ENCODE measurements around the gene FAM72C.
"Not testable (repeated sequence)": the region's sequence is repeated elsewhere in the genome, so short reads cannot be mapped to it uniquely, and the experiment has no call there.

The FAM72C gene

DNA sequence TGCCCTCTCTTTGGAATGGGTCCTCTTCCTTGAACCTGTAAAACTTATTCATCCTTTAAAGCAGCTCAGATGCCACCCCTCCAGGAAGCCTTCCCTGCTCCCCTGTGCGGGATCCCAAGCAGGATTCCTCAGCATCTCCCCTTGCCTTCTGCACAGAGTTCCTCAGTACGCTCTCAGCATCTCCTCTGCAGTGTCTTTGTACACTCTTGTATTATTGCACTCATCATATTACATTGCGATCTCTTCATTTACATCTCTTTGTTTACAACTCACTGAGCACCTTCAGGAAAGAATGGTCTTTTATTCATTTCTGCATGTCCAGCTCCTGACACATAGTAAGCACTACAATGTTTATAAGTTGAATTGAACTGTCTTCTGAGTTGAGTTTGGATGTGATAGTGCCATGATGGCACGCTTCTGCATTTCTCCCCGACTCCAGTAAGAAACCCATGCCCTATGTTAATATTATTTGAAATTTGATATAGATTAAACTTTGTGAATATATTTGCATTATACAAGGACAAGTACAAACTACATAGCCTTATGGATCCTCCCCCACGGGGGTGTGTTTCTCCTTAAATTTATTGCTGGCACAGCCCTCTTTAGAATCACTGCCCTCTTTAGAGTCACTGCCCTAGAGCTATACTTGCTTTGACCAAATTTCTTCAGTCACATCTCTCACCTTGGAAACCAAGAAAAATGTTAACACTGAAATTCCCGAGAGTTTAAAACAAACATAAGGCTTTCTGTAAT lies 13.1 kb upstream of the FAM72C start:
- DNase-seq: not testable (repeated sequence)

DNA sequence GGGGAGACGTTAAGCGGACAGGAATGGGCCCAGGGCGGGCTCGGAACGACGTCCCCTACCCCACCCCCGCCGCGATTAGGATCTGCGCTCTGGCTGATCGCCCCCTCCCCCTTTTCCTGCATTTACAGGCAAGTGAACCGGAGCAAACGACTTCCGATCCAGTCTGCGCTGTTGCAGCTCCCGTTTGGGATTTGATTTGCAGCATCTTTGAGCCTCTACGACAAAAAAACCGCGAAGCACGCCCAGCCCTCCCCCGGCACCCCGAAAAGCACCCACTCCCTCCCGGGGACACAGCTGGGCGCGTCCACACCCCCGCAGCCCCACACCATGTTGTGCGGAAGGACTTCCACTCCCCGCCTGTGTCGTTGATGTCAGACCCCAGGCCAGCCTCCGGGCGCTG lies 2.6 kb upstream of the FAM72C start:
- DNase-seq: not testable (repeated sequence)

DNA sequence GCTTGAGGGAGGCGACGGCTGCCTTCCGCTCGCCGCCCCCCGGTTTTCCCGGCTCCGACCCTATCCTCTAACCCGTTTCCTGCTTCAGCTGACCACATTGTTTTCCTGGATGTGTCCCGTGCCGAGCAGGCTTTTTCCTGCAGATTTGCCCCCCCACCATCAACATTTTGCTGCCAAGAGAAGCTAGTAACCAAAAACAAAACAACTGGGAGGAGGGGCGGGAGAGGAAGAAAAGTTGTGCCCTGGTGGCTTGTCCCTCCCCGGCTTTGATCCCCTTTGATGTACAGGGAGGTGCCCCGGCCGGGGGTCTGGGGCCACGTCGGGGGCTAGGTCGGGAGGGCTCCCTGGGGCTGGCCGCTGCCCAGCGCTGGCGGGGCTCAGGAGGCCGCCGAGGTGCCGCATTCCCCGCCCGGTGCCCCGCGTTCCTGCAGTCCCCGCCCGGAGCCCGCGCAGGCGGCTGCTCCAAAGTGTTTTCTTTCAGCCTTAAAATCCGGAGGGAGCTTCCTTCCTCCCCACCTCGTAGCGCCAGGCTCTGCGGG lies 2.2 kb upstream of the FAM72C start:
- DNase-seq: not testable (repeated sequence)

DNA sequence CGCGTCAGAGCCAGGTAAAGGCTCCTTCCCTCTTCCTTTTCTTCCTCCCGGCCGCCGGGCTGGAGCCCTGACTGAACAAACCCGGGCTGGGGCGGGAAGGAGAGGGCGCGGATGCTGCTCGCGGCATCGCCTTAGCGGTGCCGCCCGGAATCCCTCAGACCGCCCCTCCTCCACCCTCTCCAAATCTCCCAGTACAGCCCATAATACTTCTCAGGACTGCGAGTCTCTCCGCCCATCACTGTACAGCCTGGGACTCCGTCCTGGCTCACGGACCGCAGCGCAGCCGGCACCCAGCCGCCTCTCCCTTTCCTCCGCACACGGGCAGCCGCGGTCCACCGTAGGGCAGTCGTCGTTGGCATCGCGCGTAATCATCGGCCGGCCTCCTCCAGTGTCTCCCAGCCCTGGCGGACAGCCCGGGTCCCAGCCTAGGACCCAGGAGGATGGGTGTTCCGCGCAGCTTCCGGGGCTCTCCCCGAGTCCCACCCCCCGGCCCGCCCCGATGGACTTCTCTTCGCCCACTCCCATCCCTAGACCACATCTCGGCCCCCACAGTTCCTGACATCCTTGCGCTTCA lies 1.1 kb upstream of the FAM72C start:
- DNase-seq: not testable (repeated sequence)

DNA sequence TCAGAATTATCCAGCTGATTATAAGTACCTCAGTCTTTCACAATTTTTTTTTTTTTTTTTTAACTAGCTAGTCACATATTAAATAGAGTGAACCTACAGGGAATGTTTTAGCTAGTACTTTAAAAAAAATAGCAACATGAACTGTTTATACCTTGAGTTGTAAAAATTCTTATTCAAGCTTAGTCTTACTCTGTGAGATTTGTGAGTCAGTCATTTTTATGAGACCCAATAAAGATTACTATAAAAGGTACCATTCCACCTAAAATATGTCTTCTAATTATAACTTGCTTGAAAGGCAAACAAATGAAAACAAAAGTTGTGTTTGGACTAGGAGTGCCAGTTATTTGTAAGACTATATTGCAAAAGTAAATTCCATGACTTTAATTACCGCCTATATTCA lies 5.9 kb downstream of the FAM72C start:
- DNase-seq: not testable (repeated sequence)

DNA sequence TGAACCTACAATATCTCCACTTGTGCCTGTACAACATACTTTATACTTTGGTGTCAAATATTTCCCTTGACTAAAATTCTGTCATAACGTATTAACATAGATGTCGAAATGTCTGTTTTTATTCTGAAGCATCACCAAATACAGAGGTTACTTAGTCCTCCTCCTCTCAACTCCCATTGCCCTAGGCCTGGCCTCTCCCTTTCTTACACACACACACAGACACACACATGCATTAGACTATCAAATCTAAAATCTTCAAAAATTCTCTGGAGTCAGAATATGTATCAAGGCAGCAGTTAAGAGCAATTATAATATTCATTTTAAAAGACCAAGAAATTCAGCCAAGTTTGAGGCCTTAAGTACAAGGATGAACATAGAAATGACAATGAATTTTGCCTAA lies 7.5 kb downstream of the FAM72C start:
- not testable (repeated sequence) for DNase-seq

DNA sequence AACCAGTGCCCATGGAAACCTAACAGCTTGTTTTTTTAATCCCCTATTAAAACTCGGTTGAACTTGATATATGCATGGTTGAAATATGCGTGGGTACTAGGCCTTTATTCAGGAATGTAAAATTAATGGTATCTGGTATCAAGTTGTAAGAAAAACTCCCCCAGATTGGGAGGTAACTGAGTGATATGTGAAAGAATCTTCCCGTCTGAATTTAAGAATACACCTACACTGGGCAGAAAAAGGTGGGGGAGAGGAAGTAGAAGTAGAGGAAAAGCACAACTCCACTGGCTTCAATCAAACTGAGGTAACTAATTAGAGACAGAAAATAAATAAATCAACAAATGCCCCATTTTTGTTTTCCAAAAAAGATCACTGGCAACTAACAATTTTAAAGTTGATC lies 15.9 kb downstream of the FAM72C start:
- not testable (repeated sequence) for DNase-seq

DNA sequence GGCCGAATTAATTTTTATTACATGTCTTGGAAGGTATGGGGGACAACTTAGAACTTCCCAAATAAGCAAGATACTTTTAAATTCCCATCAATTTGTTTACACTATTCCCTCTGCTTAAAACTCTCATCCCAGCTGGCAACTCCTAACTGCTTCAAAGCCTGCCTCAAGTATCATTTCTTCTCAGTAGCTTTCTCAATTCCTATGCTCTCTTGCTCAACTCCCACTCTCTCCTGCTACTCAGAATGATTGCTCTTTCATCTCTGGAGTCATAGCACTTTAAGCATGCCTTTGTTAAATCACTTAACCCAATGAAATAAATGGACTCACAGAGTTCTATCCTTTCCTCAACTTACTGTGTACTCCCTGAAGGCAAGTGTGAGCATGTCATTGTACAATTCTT lies 18.9 kb downstream of the FAM72C start:
- not testable (repeated sequence) for DNase-seq

DNA sequence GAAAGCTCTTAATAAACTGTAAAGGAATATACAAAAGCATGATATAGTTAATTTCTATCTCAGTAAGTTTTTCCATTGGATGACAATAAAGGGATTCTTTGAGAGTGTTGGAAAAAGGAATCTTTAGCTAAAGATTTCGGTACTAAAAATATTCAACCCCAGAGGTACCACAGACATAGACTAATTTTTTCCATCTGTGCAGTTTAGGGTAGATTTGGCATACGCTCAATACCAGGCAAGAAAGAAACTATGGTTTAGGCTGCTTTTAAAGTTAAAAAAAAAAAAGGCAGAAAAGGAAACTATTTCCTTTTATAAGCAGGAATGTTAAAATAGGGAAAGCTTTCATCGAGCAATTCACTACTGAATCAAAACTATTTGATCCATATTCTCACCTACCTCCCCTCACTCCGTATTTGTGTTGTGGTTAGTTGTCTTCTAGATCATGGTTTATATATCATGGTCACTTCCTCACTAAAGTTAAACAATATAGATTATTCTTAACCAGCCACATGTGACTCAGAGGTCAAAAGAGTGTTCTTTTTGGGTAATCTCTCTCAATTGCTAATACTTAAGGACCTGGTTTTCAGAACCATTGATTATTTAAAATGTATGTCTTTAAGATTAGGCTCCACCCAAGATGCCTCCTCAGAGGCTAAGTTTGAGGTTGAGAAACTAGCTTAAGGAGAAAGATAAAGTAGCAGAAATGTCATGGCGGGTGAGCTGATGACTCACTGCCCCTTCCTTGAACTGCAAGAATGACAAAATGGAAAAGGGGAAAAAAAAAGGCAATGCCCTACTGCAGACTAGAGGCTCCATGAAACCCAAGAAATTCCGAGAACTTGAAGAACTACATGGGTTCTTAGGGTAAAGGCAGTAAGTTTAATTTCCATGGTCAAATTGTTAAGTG lies 20.0 kb downstream of the FAM72C start:
- not testable (repeated sequence) for DNase-seq

DNA sequence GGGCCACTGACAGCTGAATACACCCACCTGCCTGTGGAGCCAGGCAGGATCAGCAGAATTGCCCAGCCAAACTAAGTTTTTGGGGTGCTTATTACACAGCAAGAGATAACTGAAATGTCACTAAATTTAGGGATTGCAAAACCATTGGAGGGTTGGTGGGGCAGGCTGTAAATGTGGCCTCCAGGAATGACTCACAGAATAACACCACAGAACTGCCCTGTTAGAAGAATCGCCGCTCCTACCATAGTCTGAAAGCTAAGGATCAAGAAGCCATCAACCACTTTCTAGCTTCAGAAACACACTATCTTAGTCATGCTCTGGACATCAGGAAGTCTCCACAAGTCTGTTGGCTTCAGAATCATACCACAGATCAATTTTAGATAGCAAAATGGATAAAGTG lies 24.0 kb downstream of the FAM72C start:
- DNase-seq: not testable (repeated sequence)

DNA sequence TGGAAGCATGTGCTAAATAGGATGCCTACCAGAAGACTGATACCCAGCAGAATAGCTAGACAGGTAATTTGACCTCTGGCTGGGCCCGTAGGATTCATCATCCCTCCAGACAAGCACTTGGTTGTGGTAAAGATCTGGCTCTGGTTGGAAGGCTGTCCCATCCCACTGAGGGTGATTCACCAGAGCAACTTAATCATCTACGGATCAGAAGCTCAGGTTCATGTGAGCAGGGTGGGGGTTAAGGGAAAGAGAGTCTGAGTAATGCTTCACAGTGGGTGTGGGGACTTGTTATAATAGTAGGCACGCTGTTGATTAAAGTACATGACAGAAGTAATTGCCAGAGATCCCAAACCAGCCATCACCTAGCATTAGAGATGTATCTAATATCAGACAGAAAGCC lies 26.5 kb downstream of the FAM72C start:
- not testable (repeated sequence) for DNase-seq

DNA sequence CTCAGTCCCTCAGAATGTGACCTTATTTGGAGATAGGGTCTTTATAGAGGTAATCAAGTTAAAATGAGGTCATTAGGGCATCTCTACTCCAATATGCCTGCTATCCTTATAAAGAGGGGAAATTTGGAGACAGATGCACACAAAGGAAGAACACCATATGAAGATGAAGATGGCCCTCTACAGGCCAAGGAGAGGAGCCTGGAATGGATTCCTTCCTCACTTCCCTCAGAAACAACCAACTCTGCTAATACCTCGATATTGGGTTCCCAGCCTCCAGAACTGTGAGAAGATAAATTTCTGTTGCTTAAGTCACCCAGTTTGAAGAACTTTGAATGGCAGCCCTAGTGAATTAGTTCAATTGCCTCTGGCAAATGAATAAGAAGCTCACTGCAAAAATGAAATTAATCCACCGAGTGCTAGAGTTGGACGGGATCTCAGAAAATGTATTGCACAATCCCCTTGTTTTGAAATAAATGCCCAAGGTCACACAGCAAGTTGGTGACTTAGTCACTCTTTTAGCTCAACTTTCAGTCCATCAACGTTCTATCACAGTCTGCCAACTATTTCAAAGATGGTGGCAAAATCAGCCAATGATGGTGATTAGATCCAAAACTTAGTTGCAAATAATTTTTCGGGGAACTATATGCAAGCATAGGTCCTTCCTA lies 27.1 kb downstream of the FAM72C start:
- not testable (repeated sequence) for DNase-seq

DNA sequence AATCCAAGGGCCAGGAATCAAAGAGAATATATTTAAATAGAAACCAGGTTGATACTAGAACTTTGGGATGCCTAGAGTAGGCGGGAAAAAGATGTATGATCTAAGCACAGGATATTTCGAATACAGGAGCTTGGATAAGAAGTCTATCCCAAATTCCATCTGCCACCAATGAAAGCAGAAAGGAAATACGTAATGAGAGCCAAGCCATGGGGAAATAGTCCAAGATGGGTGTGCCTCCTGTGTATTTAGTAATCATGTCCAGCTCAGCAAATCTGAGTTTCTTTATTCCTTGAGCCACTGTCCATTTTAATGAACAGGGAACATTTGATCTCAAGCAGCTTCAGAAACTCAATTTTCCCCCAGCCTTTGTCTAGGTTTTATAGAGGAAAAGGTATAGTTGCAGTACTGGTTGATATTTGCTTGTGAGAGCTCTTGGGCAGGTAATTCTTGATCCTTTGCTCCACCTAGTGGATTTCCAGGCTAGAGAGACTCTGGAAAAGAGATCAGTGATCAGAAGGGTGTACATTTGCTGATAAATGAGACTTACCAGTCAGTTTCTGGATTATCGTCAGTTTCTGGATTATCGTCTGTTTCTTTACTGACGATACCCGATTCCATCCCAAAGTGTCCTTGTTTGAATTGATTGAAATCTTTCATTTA lies 28.3 kb downstream of the FAM72C start:
- not testable (repeated sequence) for DNase-seq

DNA sequence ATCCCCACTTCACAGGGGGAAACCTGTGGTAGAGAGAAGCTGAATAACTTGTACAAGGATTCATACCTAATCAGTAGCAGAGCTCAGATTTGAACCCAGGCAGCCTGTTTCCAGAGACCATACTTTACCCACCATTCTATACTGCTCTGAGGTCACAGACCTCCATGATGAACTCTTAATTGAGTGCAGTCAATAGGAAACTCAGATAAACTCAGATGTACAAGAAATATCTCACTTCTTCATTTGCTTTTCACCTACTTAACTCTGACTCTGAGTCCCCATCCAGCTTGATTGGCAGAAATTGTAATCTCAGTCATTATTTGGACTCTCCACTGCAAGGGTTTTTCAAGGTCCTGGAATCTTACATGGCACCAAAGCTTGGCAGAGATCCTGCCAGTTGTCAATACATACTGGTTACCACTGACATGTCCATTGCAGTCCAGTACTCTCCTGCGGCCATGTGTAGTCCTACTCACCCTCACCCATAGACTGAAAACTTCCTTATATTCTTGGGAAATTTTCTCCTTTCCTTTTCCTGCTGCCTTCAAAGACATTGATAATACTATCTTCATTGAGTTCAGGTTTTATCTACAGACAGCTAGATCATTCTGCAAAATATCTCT lies 29.4 kb downstream of the FAM72C start:
- DNase-seq: not testable (repeated sequence)

DNA sequence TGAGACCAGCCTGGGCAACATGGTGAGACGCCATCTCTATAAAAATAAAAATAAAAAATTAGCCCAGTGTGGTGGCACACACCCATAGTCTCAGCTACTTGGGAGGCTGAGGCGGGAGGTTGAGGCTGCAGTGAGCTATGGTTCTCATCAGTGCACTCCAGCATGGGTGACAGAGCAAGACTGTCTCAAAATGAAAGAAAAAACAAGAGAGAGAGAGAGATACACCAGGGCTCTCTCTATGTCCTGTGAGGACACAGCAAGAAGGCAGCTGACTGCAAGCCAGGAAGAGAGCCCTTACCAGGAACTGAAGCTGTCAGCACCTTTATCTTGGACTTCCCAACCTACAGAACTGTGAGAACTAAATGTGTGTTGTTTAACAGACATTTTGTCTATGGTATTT lies 32.1 kb downstream of the FAM72C start:
- DNase-seq: not testable (repeated sequence)

DNA sequence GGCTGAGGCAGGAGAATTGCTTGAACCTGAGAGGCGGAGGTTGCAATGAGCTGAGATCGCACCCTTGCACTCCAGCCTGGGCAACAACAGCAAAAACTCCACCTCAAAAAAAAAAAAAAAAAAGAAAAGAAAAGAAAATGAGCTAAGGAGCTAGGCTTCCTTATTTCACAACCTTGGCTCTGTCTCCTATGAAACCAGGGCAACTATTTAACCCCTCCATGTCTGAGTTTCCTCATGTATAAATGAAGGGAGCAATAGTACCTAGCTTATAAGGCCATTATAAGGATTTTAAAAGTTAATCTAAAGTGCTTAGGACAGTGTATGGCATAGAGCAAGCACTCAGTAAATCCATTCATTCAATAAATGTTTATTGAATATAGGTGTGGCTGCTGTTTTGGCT lies 32.9 kb downstream of the FAM72C start:
- DNase-seq: not testable (repeated sequence)

DNA sequence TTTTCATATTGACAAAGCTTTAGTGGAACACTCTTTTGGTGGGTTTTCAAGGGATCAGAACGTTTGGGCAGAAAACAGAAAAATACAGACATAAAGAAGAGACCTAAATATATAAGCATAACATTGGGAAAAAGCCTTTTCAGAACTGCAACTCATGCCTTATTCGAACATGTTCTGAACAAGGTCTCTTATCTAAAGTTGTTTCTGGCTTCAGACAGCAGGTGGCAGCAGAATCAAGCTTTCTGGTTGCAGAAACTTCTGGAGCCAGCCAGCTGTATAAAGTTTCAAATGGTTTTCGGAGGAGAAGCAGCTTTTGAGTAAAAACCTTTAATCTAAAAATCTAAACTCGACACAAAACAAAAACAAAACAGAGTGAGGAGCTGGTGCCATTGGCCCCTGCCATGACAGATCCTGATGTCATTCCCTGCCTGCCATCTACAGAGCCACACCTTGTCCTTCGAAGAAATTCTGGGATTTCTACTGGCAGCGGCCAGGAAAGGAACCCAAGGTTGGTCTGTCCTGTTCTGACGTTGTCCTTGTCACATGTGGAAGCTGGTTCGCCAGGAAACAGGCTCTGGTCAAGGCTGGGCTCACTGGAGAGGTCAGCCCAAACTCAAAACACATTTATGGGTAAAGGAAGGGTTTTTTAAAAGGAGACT lies 35.2 kb downstream of the FAM72C start:
- not testable (repeated sequence) for DNase-seq

DNA sequence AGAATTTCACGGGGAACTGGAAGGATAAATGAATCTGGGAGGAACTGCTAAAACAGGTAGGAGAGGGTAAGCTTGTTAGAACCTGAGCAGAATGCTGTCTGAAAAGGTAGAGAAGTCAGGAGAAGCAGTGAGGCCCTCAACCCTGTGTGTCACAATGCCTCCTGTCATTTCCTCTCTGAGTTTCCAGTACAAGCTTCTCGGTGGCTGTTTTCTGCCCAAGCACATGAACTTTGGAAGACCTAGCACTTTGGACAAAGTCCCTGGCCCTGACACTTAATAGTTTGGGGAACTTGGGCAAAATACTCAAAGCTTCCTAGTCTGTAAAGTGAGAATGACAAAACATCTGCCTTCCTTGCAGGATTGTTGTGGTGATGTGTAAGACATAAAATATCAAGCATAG lies 52.7 kb downstream of the FAM72C start:
- not testable (repeated sequence) for DNase-seq

DNA sequence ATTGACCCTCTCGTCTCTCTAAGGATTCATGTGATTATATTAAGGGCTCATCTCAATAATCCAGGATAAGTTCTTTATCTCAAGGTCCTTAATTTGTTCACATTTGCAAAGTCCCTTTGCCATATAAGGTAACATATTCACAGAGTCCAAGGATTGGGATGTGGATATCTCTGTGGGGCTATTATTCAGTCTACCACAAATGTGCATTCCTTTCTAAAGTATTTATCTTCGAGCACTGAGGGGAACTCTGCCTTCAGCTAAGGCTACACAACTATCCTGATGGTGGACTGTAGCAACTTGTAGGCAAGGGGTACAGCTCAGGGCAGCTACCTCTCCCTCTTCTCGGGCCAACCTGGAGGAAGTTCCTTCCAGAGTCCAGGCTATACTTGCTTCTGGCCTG lies 53.2 kb downstream of the FAM72C start:
- not testable (repeated sequence) for DNase-seq

DNA sequence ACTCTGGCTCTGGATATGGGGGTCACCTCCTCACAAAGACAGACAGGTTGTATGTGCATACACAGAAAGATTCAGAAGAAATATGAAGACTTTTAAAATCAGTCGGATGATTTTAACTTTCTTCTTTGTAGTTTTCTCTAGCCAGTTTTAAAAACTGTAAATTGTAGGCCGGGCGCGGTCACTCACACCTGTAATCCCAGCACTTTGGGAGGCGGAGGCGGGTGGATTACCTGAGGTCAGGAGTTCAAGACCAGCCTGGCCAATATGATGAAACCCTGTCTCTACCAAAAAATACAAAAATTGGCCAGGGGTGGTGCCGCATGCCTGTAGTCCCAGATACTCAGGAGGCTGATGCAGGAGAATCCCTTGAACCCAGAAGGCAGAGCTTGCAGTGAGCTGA lies 58.1 kb downstream of the FAM72C start:
- not testable (repeated sequence) for DNase-seq

All from SIG-M5 (cell line).